Dermis microvascular lymphatic vessel endothelial cell (primary cell): ENCODE results near the gene PABPN1L. TPM values are rescaled to one million over a fixed set of nuclear protein-coding genes. Genes with fewer than 3 reads are reported as not detected.

Experiments
- total RNA-seq: library from RNA; depleted of rRNA; stranded (reverse); fragments of >200 nt; gene quantifications from 2 replicates; pipeline ENCODE4 v1.2.1, GENCODE V29; 2014

Gene PABPN1L
- total RNA-seq, 1 donor from 2014 or later: not detected

Other genes with a start within 250 kb of the PABPN1L start
- gene IL17C, start 228.1 kb downstream of the PABPN1L start, total RNA-seq: not detected in 2 replicates
- 336 and 456 TPM in 2 replicates for gene CYBA, start 215.6 kb downstream of the PABPN1L start, total RNA-seq
- 47.5 and 59.7 TPM in 2 replicates for gene MVD, start 203.6 kb downstream of the PABPN1L start, total RNA-seq
- 0.13 and 0.25 TPM in 2 replicates for gene SNAI3, start 180.2 kb downstream of the PABPN1L start, total RNA-seq
- gene RNF166, start 160.3 kb downstream of the PABPN1L start, total RNA-seq: 9.1 and 13.0 TPM in 2 replicates
- 10.8 and 12.8 TPM in 2 replicates for gene CTU2, start 160.2 kb downstream of the PABPN1L start, total RNA-seq
- 238 and 422 TPM in 2 replicates for gene PIEZO1, start 81.4 kb downstream of the PABPN1L start, total RNA-seq
- gene CDT1, start 62.9 kb downstream of the PABPN1L start, total RNA-seq: 4.3 and 5.1 TPM in 2 replicates
- gene APRT, start 54.7 kb downstream of the PABPN1L start, total RNA-seq: 105 and 128 TPM in 2 replicates
- 7.2 and 15.7 TPM in 2 replicates for gene GALNS, start 9.7 kb downstream of the PABPN1L start, total RNA-seq
- gene TRAPPC2L, start 9.5 kb downstream of the PABPN1L start, total RNA-seq: 48.1 and 51.5 TPM in 2 replicates
- gene CBFA2T3, start 110.5 kb upstream of the PABPN1L start, total RNA-seq: under 0.01 TPM in 1 of 2 replicates, not detected in the other
- 18.6 and 19.1 TPM in 2 replicates for gene ACSF3, start 227.2 kb upstream of the PABPN1L start, total RNA-seq